ENCODE data around the gene CTNND2.

CTNND2 gene

DNA sequence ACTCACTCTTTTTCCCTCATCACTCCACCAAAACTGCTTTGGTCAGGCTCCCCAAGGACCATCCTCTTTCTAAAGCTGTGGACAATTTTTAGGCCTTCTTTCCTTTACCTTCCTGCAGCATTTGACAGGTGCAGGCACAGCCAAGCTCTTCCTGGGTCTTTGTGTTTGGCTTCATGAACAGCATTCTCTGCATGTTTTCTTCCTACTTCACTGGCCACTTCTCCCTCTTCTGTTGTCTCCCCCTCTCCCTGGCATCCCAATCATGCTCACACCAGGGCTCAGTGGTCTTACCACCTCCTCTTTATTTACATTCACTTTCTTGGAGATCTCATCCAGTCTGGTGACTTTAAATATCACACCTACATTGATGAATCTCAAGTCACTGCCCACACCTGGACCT, 51.1 kb downstream of the CTNND2 start:
- no peak overlapping the region for H3K4me3 ChIP-seq (ENCODE audit: low read length)
- no peaks in the 10 kb centered on the region for H3K9me3 ChIP-seq (replicated peaks; ENCODE audit: insufficient read depth, low read length)
- H3K4me1 ChIP-seq (ENCODE audit: low read length): no peaks in the 10 kb centered on the region
- no peak overlapping the region for H3K4me2 ChIP-seq (ENCODE audit: low read depth, low read length)
- no peak for DNase-seq
- TF ChIP-seq, protein P1, sequence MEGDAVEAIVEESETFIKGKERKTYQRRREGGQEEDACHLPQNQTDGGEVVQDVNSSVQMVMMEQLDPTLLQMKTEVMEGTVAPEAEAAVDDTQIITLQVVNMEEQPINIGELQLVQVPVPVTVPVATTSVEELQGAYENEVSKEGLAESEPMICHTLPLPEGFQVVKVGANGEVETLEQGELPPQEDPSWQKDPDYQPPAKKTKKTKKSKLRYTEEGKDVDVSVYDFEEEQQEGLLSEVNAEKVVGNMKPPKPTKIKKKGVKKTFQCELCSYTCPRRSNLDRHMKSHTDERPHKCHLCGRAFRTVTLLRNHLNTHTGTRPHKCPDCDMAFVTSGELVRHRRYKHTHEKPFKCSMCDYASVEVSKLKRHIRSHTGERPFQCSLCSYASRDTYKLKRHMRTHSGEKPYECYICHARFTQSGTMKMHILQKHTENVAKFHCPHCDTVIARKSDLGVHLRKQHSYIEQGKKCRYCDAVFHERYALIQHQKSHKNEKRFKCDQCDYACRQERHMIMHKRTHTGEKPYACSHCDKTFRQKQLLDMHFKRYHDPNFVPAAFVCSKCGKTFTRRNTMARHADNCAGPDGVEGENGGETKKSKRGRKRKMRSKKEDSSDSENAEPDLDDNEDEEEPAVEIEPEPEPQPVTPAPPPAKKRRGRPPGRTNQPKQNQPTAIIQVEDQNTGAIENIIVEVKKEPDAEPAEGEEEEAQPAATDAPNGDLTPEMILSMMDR (IDR thresholded peaks at IDR 0.05; ENCODE audit: low read length): no peak
- TF ChIP-seq EZH2phosphoT487 (IDR thresholded peaks at IDR 0.05; ENCODE audit: low read length) (no peak), EZH2 (optimal IDR thresholded peaks at IDR 0.05; ENCODE audit: low read depth, low read length) (no peak)
- no peaks in the 10 kb centered on the region for H3F3A ChIP-seq (ENCODE audit: insufficient read depth, low read length)
- H4K20me1 ChIP-seq (ENCODE audit: insufficient read depth, low read length): no peaks in the 10 kb centered on the region
- H3K9me2 ChIP-seq (replicated peaks; ENCODE audit: insufficient read depth, low read length): no peaks in the 10 kb centered on the region
- H3K27ac ChIP-seq (ENCODE audit: low read length): no peak overlapping the region
- no peaks in the 10 kb centered on the region for H3K27me3 ChIP-seq (replicated peaks; ENCODE audit: insufficient read depth, low read length)
- H3K36me3 ChIP-seq (replicated peaks; ENCODE audit: insufficient read depth, low read length): no peaks in the 10 kb centered on the region
- no peaks in the 10 kb centered on the region for H3K79me2 ChIP-seq (ENCODE audit: low read length)
- no peak overlapping the region for H3K9ac ChIP-seq (ENCODE audit: low read length)
- H2AFZ ChIP-seq (ENCODE audit: low read length): no peak overlapping the region

DNA sequence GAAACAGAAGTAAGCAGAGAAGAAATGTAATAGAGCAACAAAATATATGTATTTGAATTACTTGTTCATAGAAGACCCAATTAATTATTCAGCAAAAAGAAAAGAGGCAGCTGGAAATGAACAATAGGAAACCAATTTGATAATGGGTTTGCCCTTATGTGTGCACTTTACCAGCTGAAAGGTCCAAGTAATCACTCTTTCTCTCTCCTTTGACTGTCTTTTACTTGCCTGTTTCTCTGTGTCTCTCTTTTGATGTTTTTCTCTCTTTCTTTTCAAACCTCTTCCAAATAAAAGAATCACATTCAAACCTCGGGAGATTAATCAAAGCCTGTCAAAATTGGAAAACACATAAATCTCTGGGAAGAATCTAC, 51.5 kb downstream of the CTNND2 start:
- Histone ChIP-seq H3K4me2 (ENCODE audit: low read depth, low read length) (no peak overlapping the region), H3K9me2 (replicated peaks; ENCODE audit: insufficient read depth, low read length) (no peaks in the 10 kb centered on the region), H2AFZ (ENCODE audit: low read length) (no peak overlapping the region), H3K4me1 (ENCODE audit: low read length) (no peaks in the 10 kb centered on the region), H3K36me3 (replicated peaks; ENCODE audit: insufficient read depth, low read length) (no peaks in the 10 kb centered on the region), H3K79me2 (ENCODE audit: low read length) (no peaks in the 10 kb centered on the region), H3K9ac (ENCODE audit: low read length) (no peak overlapping the region), H3F3A (ENCODE audit: insufficient read depth, low read length) (no peaks in the 10 kb centered on the region), H3K27ac (ENCODE audit: low read length) (no peak overlapping the region), H3K27me3 (replicated peaks; ENCODE audit: insufficient read depth, low read length) (no peaks in the 10 kb centered on the region), H3K4me3 (ENCODE audit: low read length) (no peak overlapping the region), H3K9me3 (replicated peaks; ENCODE audit: insufficient read depth, low read length) (no peaks in the 10 kb centered on the region), H4K20me1 (ENCODE audit: insufficient read depth, low read length) (no peaks in the 10 kb centered on the region)
- TF ChIP-seq EZH2 (optimal IDR thresholded peaks at IDR 0.05; ENCODE audit: low read depth, low read length) (no peak), EZH2phosphoT487 (IDR thresholded peaks at IDR 0.05; ENCODE audit: low read length) (no peak)
- TF ChIP-seq, protein P1 (IDR thresholded peaks at IDR 0.05; ENCODE audit: low read length): no peak
- no peak for DNase-seq

DNA sequence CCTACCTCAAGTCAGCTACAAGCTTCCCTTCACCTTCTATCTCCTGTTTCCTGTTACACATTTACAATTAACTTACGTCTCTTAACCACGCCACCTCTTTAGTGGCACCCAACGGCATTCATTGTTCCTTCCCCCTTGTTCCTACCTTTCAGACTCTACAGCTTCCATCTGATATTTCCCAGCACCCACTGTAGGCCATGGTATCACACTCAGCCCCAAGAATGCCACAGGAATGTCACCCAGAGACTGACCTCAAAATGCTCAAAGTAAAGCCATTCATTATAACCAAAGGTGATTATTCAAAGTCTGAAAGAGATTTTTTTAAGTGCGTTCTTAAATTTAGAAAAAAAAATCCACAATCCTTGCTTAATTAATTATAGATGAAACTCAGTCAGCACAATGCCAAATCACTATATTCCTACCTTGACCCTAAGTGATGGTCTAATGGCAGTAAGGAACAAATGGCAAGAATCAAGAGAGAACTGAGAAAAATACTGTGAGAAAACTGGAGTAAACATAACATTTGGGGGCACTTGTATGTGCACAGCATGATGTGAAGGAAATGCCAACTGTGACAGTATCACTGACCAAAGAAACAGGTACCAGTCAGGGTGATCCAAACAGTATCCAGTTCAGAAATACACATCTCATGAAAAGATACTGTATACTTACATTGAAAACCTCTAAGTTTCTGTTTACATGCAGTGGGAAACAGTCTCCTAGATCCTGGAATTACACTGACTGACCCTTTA, 52.1 kb downstream of the CTNND2 start:
- Histone ChIP-seq H3K9me3 (replicated peaks; ENCODE audit: insufficient read depth, low read length) (no peaks in the 10 kb centered on the region), H2AFZ (ENCODE audit: low read length) (no peak overlapping the region), H3K4me2 (ENCODE audit: low read depth, low read length) (no peak overlapping the region), H3K4me3 (ENCODE audit: low read length) (no peak overlapping the region), H3K27ac (ENCODE audit: low read length) (no peak overlapping the region), H3K9me2 (replicated peaks; ENCODE audit: insufficient read depth, low read length) (no peaks in the 10 kb centered on the region), H3K27me3 (replicated peaks; ENCODE audit: insufficient read depth, low read length) (no peaks in the 10 kb centered on the region), H3K4me1 (ENCODE audit: low read length) (no peaks in the 10 kb centered on the region), H3F3A (ENCODE audit: insufficient read depth, low read length) (no peaks in the 10 kb centered on the region), H3K79me2 (ENCODE audit: low read length) (no peaks in the 10 kb centered on the region), H4K20me1 (ENCODE audit: insufficient read depth, low read length) (no peaks in the 10 kb centered on the region), H3K9ac (ENCODE audit: low read length) (no peak overlapping the region), H3K36me3 (replicated peaks; ENCODE audit: insufficient read depth, low read length) (no peaks in the 10 kb centered on the region)
- DNase-seq: no peak
- TF ChIP-seq, protein P1 (IDR thresholded peaks at IDR 0.05; ENCODE audit: low read length): no peak
- no peak for TF ChIP-seq EZH2 (optimal IDR thresholded peaks at IDR 0.05; ENCODE audit: low read depth, low read length)
- TF ChIP-seq EZH2phosphoT487 (IDR thresholded peaks at IDR 0.05; ENCODE audit: low read length): no peak
